Measurements from ENCODE around the gene SYT17.

Gene SYT17

GRCh38 chr16:19219836-19220235, 51.8 kb downstream of the SYT17 start:
- no peak for DNase-seq (ENCODE audit: low read depth)

GRCh38 chr16:19223235-19224170, 55.5 kb downstream of the SYT17 start:
- DNase-seq (ENCODE audit: low read depth): no peak

GRCh38 chr16:19225651-19226050, 57.6 kb downstream of the SYT17 start:
- DNase-seq (ENCODE audit: low read depth): no peak

GRCh38 chr16:19227643-19228042, 59.6 kb downstream of the SYT17 start:
- DNase-seq (ENCODE audit: low read depth): no peak

GRCh38 chr16:19228052-19228451, 60.0 kb downstream of the SYT17 start:
- DNase-seq (ENCODE audit: low read depth): no peak

- DNase-seq (ENCODE audit: low read depth): no peak
Measured at GRCh38 chr16:19228575-19228974, 60.5 kb downstream of the SYT17 start.

GRCh38 chr16:19230575-19230974, 62.5 kb downstream of the SYT17 start:
- DNase-seq (ENCODE audit: low read depth): no peak

- no peak for DNase-seq (ENCODE audit: low read depth)
Measured at GRCh38 chr16:19231881-19232280, 63.8 kb downstream of the SYT17 start.

GRCh38 chr16:19232988-19233387, 64.9 kb downstream of the SYT17 start:
- no peak for DNase-seq (ENCODE audit: low read depth)

GRCh38 chr16:19235478-19235877, 67.4 kb downstream of the SYT17 start:
- DNase-seq (ENCODE audit: low read depth): no peak

GRCh38 chr16:19235886-19236285, 67.8 kb downstream of the SYT17 start:
- DNase-seq (ENCODE audit: low read depth): no peak

- no peak for DNase-seq (ENCODE audit: low read depth)
Measured at GRCh38 chr16:19236561-19237209, 68.6 kb downstream of the SYT17 start.

- DNase-seq (ENCODE audit: low read depth): no peak
Measured at GRCh38 chr16:19238406-19238805, 70.4 kb downstream of the SYT17 start.

GRCh38 chr16:19239511-19240155, 71.6 kb downstream of the SYT17 start:
- no peak for DNase-seq (ENCODE audit: low read depth)

- DNase-seq (ENCODE audit: low read depth): no peak
Measured at GRCh38 chr16:19240494-19240893, 72.5 kb downstream of the SYT17 start.

- no peak for DNase-seq (ENCODE audit: low read depth)
Measured at GRCh38 chr16:19241512-19241911, 73.5 kb downstream of the SYT17 start.

GRCh38 chr16:19242186-19242585, 74.1 kb downstream of the SYT17 start:
- no peak for DNase-seq (ENCODE audit: low read depth)

GRCh38 chr16:19242987-19243575, 75.0 kb downstream of the SYT17 start:
- no peak for DNase-seq (ENCODE audit: low read depth)

GRCh38 chr16:19245326-19245925, 77.4 kb downstream of the SYT17 start:
- DNase-seq (ENCODE audit: low read depth): no peak

GRCh38 chr16:19252904-19253303, 84.9 kb downstream of the SYT17 start:
- DNase-seq (ENCODE audit: low read depth): no peak

- no peak for DNase-seq (ENCODE audit: low read depth)
Measured at GRCh38 chr16:19254611-19255010, 86.6 kb downstream of the SYT17 start.

GRCh38 chr16:19264123-19264673, 96.2 kb downstream of the SYT17 start:
- DNase-seq (ENCODE audit: low read depth): no peak
